Skeletal muscle satellite cell (primary cell): Measurements from ENCODE around the gene FAM131C.

Experiments used
- H3K27me3 ChIP-seq: 2 replicates; pipeline ENCODE4 v1.7.0; 2013; ENCODE audit warnings: low read length; ENCODE audit not compliant: control insufficient read depth, insufficient read depth
- H3K36me3 ChIP-seq: 2 replicates; pipeline ENCODE4 v1.7.0; 2013; ENCODE audit warnings: mild to moderate bottlenecking, control low read depth, low read length; ENCODE audit not compliant: insufficient read depth
- H3K4me1 ChIP-seq: 2 replicates; pipeline ENCODE4 v1.7.0; 2013; ENCODE audit warnings: low read length; ENCODE audit not compliant: control insufficient read depth, insufficient read depth
- H3K4me2 ChIP-seq: 2 replicates; pipeline ENCODE4 v1.7.0; 2013; ENCODE audit warnings: mild to moderate bottlenecking, low read length
- H3K4me3 ChIP-seq: 2 replicates; pipeline ENCODE4 v1.7.0; 2013; ENCODE audit warnings: low read length
- H3K9ac ChIP-seq: 2 replicates; pipeline ENCODE4 v1.7.0; 2013; ENCODE audit warnings: mild to moderate bottlenecking, low read depth, low read length, moderate library complexity
- H3K9me3 ChIP-seq: replicated peaks from 2 replicates; pipeline ENCODE4 v1.7.0; 2013; ENCODE audit warnings: mild to moderate bottlenecking, control low read depth, low read length

Gene FAM131C

GRCh38 chr1:16015960-16016901 is 57.2 kb downstream of the FAM131C start:
- Histone ChIP-seq H3K4me3 (peak overlapping the region; percentile 61), H3K4me1 (peaks cover 85% of the 10 kb centered on the region), H3K9me3 (no peaks in the 10 kb centered on the region), H3K36me3 (no peaks in the 10 kb centered on the region), H3K4me2 (peak overlapping the region; percentile 83), H3K9ac (peak overlapping the region; percentile 86), H3K27me3 (no peaks in the 10 kb centered on the region)

- Histone ChIP-seq H3K9ac (peak overlapping the region; percentile 86), H3K36me3 (no peaks in the 10 kb centered on the region), H3K4me1 (peaks cover 82% of the 10 kb centered on the region), H3K27me3 (no peaks in the 10 kb centered on the region), H3K4me3 (peak overlapping the region; percentile 61), H3K4me2 (peak overlapping the region; percentile 83), H3K9me3 (no peaks in the 10 kb centered on the region)
Observed at GRCh38 chr1:16015491-16015890, 58.0 kb downstream of the FAM131C start.

- H3K27me3 ChIP-seq: no peaks in the 10 kb centered on the region
- peaks cover 75% of the 10 kb centered on the region for H3K4me1 ChIP-seq
- no peak overlapping the region for H3K4me2 ChIP-seq
- H3K9ac ChIP-seq: peak overlapping the region; percentile 86
- H3K9me3 ChIP-seq: no peaks in the 10 kb centered on the region
- H3K36me3 ChIP-seq: no peaks in the 10 kb centered on the region
- H3K4me3 ChIP-seq: no peak overlapping the region
Observed at GRCh38 chr1:16014509-16015482, 58.7 kb downstream of the FAM131C start.

GRCh38 chr1:16013908-16014258 is 59.6 kb downstream of the FAM131C start:
- no peak overlapping the region for H3K9ac ChIP-seq
- H3K9me3 ChIP-seq: no peaks in the 10 kb centered on the region
- H3K4me3 ChIP-seq: no peak overlapping the region
- H3K4me1 ChIP-seq: peaks cover 66% of the 10 kb centered on the region
- no peaks in the 10 kb centered on the region for H3K36me3 ChIP-seq
- H3K4me2 ChIP-seq: no peak overlapping the region
- H3K27me3 ChIP-seq: no peaks in the 10 kb centered on the region

- Histone ChIP-seq H3K4me1 (peaks cover 61% of the 10 kb centered on the region), H3K27me3 (no peaks in the 10 kb centered on the region), H3K36me3 (no peaks in the 10 kb centered on the region), H3K9me3 (no peaks in the 10 kb centered on the region), H3K4me2 (peak overlapping the region; percentile 38), H3K4me3 (peak overlapping the region; percentile 37), H3K9ac (peak overlapping the region; percentile 57)
Observed at GRCh38 chr1:16013220-16013907, 60.1 kb downstream of the FAM131C start.

- Histone ChIP-seq H3K27me3 (no peaks in the 10 kb centered on the region), H3K9me3 (no peaks in the 10 kb centered on the region), H3K4me2 (peak overlapping the region; percentile 38), H3K9ac (peak overlapping the region; percentile 57), H3K4me1 (peaks cover 54% of the 10 kb centered on the region), H3K36me3 (no peaks in the 10 kb centered on the region), H3K4me3 (peak overlapping the region; percentile 37)
Observed at GRCh38 chr1:16012590-16013219, 60.7 kb downstream of the FAM131C start.

GRCh38 chr1:16011936-16012589 is 61.4 kb downstream of the FAM131C start:
- no peak overlapping the region for H3K9ac ChIP-seq
- no peaks in the 10 kb centered on the region for H3K9me3 ChIP-seq
- no peaks in the 10 kb centered on the region for H3K36me3 ChIP-seq
- H3K4me3 ChIP-seq: no peak overlapping the region
- peak overlapping the region; percentile 38 for H3K4me2 ChIP-seq
- H3K27me3 ChIP-seq: no peaks in the 10 kb centered on the region
- peaks cover 48% of the 10 kb centered on the region for H3K4me1 ChIP-seq

GRCh38 chr1:16010837-16011236 is 62.6 kb downstream of the FAM131C start:
- Histone ChIP-seq H3K36me3 (no peaks in the 10 kb centered on the region), H3K4me3 (no peak overlapping the region), H3K27me3 (no peaks in the 10 kb centered on the region), H3K4me1 (peaks cover 36% of the 10 kb centered on the region), H3K4me2 (no peak overlapping the region), H3K9me3 (no peaks in the 10 kb centered on the region), H3K9ac (no peak overlapping the region)

- Histone ChIP-seq H3K4me1 (peaks cover 24% of the 10 kb centered on the region), H3K36me3 (no peaks in the 10 kb centered on the region), H3K9ac (no peak overlapping the region), H3K9me3 (no peaks in the 10 kb centered on the region), H3K4me3 (no peak overlapping the region), H3K27me3 (no peaks in the 10 kb centered on the region), H3K4me2 (no peak overlapping the region)
Observed at GRCh38 chr1:16009678-16010077, 63.8 kb downstream of the FAM131C start.

- Histone ChIP-seq H3K4me3 (no peak overlapping the region), H3K9me3 (no peaks in the 10 kb centered on the region), H3K27me3 (no peaks in the 10 kb centered on the region), H3K9ac (no peak overlapping the region), H3K4me2 (no peak overlapping the region), H3K4me1 (peaks cover 18% of the 10 kb centered on the region), H3K36me3 (no peaks in the 10 kb centered on the region)
Observed at GRCh38 chr1:16009030-16009460, 64.4 kb downstream of the FAM131C start.
